ENCODE data around the gene COL4A3. TPM values are rescaled to one million over a fixed set of nuclear protein-coding genes. Genes with fewer than 3 reads are reported as not detected.

COL4A3 gene
- total and polyA plus RNA-seq, 9 of the 15 experiments (the other 6 are each of a cell fraction or from before 2014, with no cell fraction given): not detected

DNA sequence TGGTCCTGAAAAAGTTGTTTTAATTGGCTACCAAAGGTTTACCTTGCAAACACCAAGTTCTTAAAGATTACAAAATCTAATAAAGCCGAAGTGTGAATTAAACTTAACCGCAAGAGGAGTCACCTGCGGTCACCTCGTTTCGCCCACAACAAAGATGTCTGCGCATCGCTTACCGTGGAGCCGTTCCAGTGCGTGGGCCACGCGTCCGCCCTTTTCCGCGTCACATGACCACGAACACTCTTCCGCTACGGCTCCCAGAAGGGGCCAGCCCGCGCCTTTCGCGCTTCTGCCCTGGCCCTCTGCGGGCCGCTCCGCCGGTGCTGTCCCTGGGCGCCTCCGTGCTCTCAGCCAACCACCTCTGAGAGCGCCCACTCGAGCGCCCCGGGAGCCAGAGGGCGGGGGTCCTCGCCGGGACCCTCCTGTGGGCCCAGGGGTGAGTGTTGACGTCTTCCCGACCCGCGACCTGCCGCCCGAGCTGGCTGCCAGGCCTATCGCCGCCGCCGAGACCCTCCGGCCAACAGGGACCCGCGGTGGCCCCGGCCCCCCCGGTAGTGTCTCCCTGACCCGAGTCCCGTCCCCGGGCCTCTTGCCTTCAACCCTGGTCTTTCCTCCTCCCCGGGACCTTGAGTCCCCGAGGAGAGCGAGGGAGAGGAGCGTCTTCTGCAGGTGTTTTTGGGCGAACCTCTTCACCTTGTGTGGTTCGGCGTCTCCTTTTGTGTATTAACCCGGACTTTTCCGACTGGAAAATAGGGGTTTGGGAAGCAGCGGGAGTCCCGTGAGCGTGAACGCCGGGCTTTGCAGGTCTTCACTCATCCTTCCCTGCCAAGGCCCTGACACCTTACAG lies 160.8 kb downstream of the COL4A3 start, which contains the start of gene MFF (continued):
- TF ChIP-seq RBM25 (IDR thresholded peaks at IDR 0.05; ENCODE audit: low read depth, low read length, severe bottlenecking) (no peak), ZNF586 (CRISPR knock-in tag; conservative IDR thresholded peaks at IDR 0.05) (no peak), GATAD2A (IDR thresholded peaks at IDR 0.05) (no peak), ZNF324 (CRISPR knock-in tag; IDR thresholded peaks at IDR 0.05) (no peak), RAD21 (CRISPR knock-in tag; conservative IDR thresholded peaks at IDR 0.05 in 1 of 2, IDR thresholded peaks at IDR 0.05 in 1 of 2) (peak; percentile 14 to 22; a peak in 1 of 4 replicates), PYGO2 (tag; IDR thresholded peaks at IDR 0.05) (no peak), NCOA2 (IDR thresholded peaks at IDR 0.05; ENCODE audit: partially characterized antibody in 2 of 2) (no peak), RERE (CRISPR knock-in tag; IDR thresholded peaks at IDR 0.05; ENCODE audit: borderline replicate concordance) (no peak), ZBTB17 (CRISPR knock-in tag; IDR thresholded peaks at IDR 0.05) (no peak), THRAP3 (IDR thresholded peaks at IDR 0.05; ENCODE audit: borderline replicate concordance) (no peak), NR1H2 (CRISPR knock-in tag; IDR thresholded peaks at IDR 0.05) (no peak), HMG20A (CRISPR knock-in tag; conservative IDR thresholded peaks at IDR 0.05) (no peak), MBD1 (CRISPR knock-in tag; IDR thresholded peaks at IDR 0.05) (no peak)
- TF ChIP-seq, protein P1, sequence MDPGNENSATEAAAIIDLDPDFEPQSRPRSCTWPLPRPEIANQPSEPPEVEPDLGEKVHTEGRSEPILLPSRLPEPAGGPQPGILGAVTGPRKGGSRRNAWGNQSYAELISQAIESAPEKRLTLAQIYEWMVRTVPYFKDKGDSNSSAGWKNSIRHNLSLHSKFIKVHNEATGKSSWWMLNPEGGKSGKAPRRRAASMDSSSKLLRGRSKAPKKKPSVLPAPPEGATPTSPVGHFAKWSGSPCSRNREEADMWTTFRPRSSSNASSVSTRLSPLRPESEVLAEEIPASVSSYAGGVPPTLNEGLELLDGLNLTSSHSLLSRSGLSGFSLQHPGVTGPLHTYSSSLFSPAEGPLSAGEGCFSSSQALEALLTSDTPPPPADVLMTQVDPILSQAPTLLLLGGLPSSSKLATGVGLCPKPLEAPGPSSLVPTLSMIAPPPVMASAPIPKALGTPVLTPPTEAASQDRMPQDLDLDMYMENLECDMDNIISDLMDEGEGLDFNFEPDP (CRISPR knock-in tag; IDR thresholded peaks at IDR 0.05): no peak
- TF ChIP-seq, protein P2, sequence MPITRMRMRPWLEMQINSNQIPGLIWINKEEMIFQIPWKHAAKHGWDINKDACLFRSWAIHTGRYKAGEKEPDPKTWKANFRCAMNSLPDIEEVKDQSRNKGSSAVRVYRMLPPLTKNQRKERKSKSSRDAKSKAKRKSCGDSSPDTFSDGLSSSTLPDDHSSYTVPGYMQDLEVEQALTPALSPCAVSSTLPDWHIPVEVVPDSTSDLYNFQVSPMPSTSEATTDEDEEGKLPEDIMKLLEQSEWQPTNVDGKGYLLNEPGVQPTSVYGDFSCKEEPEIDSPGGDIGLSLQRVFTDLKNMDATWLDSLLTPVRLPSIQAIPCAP (CRISPR knock-in tag; IDR thresholded peaks at IDR 0.05; ENCODE audit: borderline replicate concordance): no peak; the same call in 1 of the 2 replicates
- TF ChIP-seq, protein P3, sequence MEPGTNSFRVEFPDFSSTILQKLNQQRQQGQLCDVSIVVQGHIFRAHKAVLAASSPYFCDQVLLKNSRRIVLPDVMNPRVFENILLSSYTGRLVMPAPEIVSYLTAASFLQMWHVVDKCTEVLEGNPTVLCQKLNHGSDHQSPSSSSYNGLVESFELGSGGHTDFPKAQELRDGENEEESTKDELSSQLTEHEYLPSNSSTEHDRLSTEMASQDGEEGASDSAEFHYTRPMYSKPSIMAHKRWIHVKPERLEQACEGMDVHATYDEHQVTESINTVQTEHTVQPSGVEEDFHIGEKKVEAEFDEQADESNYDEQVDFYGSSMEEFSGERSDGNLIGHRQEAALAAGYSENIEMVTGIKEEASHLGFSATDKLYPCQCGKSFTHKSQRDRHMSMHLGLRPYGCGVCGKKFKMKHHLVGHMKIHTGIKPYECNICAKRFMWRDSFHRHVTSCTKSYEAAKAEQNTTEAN (CRISPR knock-in tag; IDR thresholded peaks at IDR 0.05): peak; percentile 70; the same call in 1 of the 2 replicates

Data from K562 (cell line).